Fibroblast of skin of back (primary cell): ENCODE data around the gene KRTAP3-2.

Source experiments
- DNase-seq: peaks from one replicate; pipeline ENCODE4 v3.0.0-alpha.2; 2013

KRTAP3-2 gene

DNA sequence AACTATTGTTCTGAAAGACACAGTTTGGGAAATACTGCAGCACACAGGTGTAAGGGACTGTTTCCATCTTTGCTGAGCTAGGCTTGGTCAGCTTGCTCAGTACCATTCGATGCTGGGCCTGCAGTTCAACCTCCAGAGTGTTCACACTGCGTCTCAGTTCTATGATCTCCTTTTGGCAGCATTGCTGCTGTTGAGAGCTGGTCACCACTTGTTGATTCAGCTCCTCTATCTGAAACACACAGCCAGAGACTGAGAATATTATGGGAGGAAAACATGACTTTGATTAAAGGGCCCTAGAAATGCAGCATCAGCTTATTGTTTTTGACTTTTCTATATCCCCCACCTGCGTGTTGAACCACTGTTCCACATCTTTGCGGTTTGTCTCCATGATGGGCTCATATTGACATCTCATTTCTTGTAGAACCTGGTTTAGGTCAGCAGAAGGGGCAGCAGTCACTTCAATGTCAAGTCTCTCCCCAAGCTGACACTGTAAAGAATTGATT, 37.6 kb downstream of the KRTAP3-2 start:
- no peak for DNase-seq

DNA sequence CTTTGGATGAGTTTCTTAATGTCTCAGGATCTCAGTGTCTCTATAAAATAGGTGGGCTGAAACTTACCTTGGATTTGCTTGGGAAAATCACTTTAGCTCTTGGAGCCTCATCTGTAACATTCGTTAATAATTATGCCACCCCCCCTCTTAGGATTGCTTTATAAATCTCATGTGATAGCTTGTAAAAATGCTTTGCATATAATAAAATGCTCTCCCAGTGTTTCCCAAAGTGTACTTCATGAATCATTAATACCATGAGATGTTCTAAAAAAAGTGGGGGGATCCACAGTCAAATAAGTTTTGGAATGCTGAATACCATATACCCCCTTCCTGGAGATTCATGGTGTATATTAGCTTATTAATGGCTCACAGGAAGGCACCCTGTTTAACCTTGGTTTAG, 38.1 kb downstream of the KRTAP3-2 start:
- no peak for DNase-seq

DNA sequence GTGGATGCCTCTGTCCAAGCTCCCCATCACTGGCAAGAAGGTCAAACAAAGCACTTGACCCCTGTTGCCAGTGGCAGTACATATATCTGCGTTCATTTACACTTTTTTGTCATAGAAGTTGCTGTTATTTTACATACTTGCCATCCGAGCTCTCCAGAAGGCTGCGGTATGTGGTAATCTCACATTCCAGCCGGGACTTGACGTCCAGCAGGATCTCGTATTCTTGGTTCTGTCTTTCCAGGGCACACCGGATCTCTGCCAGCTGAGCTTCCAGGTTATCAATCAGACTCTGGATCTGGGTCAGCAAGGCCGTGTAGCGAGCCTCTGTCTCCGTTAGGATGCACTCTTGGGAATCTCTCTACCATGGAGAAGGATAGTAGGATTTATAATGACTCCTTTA, 39.6 kb downstream of the KRTAP3-2 start:
- DNase-seq: no peak

DNA sequence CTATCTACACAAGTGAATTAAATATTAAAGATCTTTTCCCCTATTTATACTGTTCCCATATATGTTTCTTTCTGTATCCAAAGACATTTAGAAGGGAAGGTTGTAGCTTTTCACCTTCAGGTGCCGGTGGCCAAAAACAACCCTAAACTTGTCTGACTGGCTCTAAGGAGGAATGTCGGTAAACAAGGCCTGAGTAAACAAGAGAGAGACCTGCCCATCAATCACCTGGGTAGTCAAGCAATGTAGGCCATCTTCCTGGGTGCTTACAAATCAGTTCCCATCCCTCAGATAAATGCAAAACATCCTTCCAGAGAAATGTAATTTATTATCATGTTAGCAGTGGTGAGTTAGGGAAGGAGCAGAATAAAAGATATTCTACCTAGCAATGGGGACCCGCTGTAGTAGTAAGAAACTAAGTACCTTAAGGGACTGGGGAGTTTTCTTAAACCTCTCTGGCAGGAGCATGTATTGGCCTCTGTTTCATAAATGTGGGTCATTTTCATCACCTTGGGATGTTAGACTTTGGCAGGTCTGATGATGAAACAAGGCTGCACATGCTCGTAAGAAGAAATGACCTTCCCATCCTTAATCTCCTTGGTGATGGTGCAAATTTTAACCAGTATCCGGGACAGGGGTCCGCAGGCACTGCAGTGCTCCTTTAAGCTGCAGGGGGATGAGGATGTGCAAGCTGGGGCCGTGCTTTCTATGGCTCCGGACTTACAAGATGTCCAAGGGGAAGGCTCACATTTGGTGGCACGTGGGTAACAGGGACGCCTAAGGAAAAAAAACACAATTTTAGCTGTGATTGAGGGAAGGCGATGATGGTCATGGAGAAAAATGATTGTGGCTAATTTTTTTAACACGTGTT, 41.4 kb downstream of the KRTAP3-2 start:
- DNase-seq: no peak

DNA sequence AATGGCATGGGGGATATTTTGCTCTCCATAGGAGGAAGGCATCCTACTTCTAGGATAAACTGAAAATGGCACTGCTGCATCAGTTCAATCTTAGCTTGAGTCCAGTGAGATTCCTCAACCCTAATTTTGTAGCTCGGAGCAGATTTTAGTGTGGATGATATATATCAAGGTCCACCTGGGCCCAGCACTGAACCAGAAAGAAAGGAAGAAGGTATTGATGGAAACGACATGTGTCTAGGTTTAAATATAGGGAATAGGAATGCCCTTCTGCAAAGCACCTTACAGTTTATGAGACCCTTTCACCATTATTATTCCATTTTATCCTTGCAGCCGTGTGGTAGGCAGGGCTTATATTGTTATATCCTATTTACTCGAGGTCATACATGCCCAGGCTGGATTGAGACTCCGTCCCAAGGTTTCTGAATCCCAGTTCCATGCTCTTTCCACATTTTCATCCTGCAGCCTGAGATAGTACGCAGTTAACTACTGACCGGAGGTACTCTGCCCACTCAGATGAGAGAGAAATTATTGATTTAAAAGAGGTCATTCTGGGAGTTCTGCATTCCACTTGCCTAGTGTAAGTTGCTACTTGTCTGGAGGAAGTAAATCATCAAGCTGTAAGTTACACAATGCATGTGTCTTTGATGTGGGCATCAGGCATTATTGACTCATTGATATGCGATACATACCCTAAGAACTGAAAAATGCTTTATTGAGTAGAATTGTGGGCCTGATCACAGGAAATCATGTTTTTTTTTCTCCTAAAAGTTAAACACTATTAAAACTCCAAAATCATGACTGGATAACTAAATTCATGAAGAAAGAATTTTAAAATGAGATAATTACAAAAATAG, 43.1 kb downstream of the KRTAP3-2 start:
- DNase-seq: peak; percentile 94

DNA sequence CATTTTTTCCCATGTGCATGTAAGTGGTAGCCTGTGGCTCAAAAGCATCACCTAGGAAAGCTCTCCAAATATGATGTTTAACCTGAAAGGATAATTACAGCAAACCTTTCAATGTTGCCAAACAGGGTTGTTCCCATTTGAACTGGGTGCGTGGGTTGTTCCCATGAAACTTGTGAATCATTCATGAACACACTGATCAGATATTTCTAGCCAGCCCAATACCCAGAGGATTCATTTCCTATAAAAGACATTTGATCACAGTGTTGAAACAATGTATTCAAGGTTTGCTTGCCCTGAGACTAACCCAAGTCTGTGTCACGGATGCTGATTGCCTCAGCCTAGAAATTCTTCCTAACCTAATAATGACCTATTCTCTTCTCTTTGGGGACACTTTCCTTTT, 45.8 kb downstream of the KRTAP3-2 start:
- peak; percentile 61 for DNase-seq

DNA sequence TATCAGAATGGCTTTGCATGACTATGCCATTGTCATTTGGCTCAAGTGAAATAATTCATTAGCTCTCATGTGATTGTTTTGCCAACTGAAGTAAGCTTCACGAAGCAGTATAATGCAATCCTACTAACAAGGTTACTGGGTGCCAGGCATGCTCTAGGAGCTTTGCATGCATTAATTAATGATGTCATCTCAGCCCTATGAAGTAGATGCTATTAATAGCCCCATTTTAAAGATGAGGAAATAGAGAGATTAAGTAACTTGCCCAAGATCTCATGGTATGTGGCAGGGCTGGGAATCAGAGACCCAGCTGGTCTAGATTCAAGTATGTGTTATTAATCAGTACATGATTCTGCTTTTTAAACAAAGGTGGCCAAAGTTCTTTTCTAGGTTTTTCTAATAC, 47.0 kb downstream of the KRTAP3-2 start:
- DNase-seq: peak; percentile 86

DNA sequence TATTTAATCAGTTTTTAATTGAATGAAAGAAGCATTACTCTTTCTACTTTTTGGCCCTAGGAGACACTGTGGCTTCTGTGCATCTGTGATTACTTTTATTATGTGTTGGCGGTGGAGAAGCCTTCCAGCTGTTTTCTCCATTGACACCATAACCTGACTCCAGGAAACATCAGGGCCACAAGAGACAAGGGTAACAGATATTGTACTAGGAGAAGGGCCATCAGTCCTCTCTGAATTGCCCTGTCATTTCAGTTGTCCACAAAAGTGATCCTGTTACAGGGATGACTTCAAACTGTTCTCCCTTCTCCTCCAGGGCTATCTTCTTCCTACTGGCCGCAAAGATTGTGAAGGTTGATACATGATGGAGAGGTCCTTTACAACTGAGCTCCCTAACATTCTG, 47.6 kb downstream of the KRTAP3-2 start:
- no peak for DNase-seq

DNA sequence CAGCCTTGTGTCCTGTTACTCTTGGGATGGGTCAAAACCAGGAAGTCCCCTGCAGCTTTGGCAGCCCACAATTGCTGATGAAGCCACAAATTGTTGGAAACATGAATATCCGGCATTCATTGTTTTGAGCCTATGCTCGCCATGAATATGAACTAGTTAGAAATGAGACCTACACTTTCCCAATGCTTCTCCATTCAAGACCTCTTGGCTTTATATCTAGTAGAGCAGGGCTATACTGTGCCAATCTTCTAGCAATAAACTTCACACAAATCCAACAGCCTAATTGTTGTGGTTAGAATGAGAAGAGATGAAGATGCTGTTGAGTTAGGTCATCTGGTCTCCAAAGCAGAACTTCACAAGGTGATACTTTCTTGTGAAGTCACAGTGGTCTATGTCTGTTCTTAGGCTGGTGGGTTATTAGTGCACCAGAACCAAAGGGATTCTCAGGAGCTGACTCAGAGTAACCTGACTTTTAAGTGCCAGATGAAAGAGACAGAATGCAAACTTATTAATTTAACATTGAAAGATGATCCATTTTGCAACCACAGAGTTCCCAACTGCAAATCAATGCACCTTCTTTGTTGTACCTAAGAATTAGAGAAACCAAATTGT, 48.6 kb downstream of the KRTAP3-2 start:
- no peak for DNase-seq

DNA sequence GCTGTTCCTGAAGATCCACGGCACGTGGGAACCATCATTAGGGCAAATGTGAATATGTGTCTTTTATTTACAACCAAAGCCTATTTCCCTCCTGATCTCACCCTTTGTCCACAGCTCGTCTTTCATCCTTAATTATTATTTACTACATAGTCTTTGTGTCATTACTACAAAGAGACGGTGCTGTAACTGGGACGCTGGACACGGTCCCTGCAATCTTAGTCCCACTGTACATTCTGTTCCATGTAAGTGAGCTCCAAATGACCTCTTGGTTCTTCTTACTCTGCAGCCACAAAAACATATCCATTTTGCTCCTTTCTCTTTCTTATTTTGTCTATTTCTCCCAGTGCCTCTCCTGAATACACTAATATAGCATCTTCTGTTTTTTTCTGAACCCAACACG, 49.5 kb downstream of the KRTAP3-2 start:
- no peak for DNase-seq

DNA sequence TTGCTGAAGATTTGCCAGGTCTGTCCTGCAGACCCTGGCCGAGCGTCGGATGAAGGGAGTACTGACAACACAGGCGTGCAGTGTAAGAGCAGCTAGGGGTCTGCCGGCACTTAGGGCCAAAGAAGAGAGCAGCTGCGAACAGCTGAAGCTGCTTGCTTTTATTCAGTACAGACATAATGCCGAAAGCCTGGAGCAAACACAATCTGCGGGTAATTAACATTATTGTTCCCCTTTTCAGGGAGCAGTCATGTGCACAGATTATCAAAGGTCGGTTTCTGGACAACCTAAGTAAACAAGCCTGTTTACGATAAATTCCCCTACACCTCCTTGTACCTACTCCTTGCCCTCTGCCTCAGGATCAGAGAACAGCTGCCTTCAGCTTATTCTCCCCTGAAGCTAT, 50.3 kb downstream of the KRTAP3-2 start:
- DNase-seq: no peak
